Heart right ventricle (tissue), 16 donors: Measurements from ENCODE around the gene IFIT2. TPM values are rescaled to one million over a fixed set of nuclear protein-coding genes. Genes with fewer than 3 reads are reported as not detected.
A peak's percentile ranks its signal among the peaks of the same experiment; 100 is the strongest.

Experiments used
- ATAC-seq, 8 donors: fragments of 200-7000 bp; cut with Tn5 transposase; one replicate each; pipeline ENCODE4 v1.9.1; 2020; ENCODE audit warnings: mild to moderate bottlenecking in 8 of 8, moderate library complexity in 8 of 8, moderate number of reproducible peaks in 1 of 8
- DNase-seq, 2 donors: peaks; one replicate each; pipeline ENCODE4 v3.0.0-alpha.2; 2020
- H3K27ac ChIP-seq, 10 donors: fragments of 200-600 bp; sonication (generic) in 2 of 10; one replicate each; pipeline versions ENCODE4 v1.5.0 to v1.8.0; 2020 to 2022; ENCODE audit warnings: mild to moderate bottlenecking in 3 of 10
- H3K27me3 ChIP-seq, 7 donors: fragments of 200-600 bp; one replicate each; pipeline ENCODE4 v1.8.0; 2021 to 2022; ENCODE audit warnings: mild to moderate bottlenecking in 2 of 7
- H3K36me3 ChIP-seq, 9 donors: fragments of 200-600 bp; sonication (generic) in 1 of 9; one replicate each; pipeline versions ENCODE4 v1.5.0 to v1.8.0; 2020 to 2022; ENCODE audit warnings: mild to moderate bottlenecking in 2 of 9
- H3K4me1 ChIP-seq, 9 donors: fragments of 200-600 bp; sonication (generic) in 1 of 9; one replicate each; pipeline versions ENCODE4 v1.5.0 to v1.8.0; 2020 to 2022; ENCODE audit warnings: mild to moderate bottlenecking in 4 of 9
- H3K4me3 ChIP-seq, 10 donors: fragments of 200-600 bp; sonication (generic) in 2 of 10; one replicate each; pipeline versions ENCODE4 v1.5.0 to v1.8.0; 2020 to 2022; ENCODE audit warnings: mild to moderate bottlenecking in 7 of 10, moderate library complexity in 2 of 10
- H3K9me3 ChIP-seq, 11 donors: fragments of 200-600 bp in 10 of 11; sonication (generic) in 2 of 11; one replicate each; pipeline versions ENCODE4 v1.5.0 to v1.8.0; 2013 to 2022; ENCODE audit warnings: mild to moderate bottlenecking in 2 of 11, control low read depth in 1 of 11, moderate library complexity in 1 of 11
- CTCF ChIP-seq, 9 donors: fragments of 200-600 bp; sonication (generic) in 2 of 9; IDR thresholded peaks; one replicate each; pipeline versions ENCODE4 v1.5.0 to v1.8.0; 2021 to 2022; ENCODE audit warnings: antibody characterized with exemption in 9 of 9, mild to moderate bottlenecking in 5 of 9, moderate library complexity in 1 of 9
- WGBS, 2 donors: extraction: QIAGEN DNeasy Blood & Tissue Kit; methylation state at CpG; one replicate each; pipeline ENCODE4 v1.1.7; 2013; ENCODE audit warnings: inconsistent platforms in 1 of 2; 5-methylcytosine and 5-hydroxymethylcytosine counted together
- intact Hi-C, 10 donors: fragments of 100-400 bp; cut with DNase I; formaldehyde crosslinking; loops; one replicate each; pipeline versions ENCODE4 v1.11.1 to v1.14.2; 2022
- polyA plus RNA-seq, 2 donors: library from polyadenylated mRNA; stranded (reverse); fragments of 200-250 nt; gene quantifications; one replicate each; pipeline ENCODE4 v1.2.3, GENCODE V29; 2013
- total RNA-seq, 10 donors: library from RNA; stranded (reverse); fragmentation: NEBNext Ultra II Directional in 3 of 10; extraction: Animal tissue kit (Norgen Biotek cat#: 25700) in 3 of 10; gene quantifications; one replicate each; pipeline versions ENCODE4 v1.2.1 to v1.2.4, GENCODE V29; 2021 to 2023
- donor health status: Arrhythmogenic right ventricular cardiomyopathy.
- donor health status: ischemic (EF 13 %, LVEDD 7.1; RV severe dilation, severe dysfunction).
- donor health status: healthy with polysubstance abuse.
- donor health status: DM: no; HTN: yes; CAD: no.
- donor health status: DM: no; HTN: no; CAD: no.
- donor health status: ischemic (EF 25% LVEDD 6.9; RV normal size, moderate dysfunction).
- donor health status: ischemic (EF 25% LVEDD 5.7; RV mildly dilated, moderate dysfunction).
- donor health status: healthy.
- donor health status: DM: yes; HTN: yes; CAD: no.
- donor health status: Ischemic cardiomyopathy.
- donor health status: ischemic (EF 35%, LVEDD 5.7; RV mildly dilated, moderate dysfunction).
- donor health status: nonischemic (EF 11% LVEDD 7.7; RV severe dilation, severe dysfunction).
- donor health status: DM: yes; HTN: yes; CAD: no.
- donor health status: PGD.
- donor health status: ischemic (EF 29% LVEDD 5.4; RV normal size, mild dysfunction).
- donor health status: nonischemic (EF 23%, LVEDD 6.1; RV moderate dilation, normal function).

IFIT2 gene
- total and polyA plus RNA-seq, 12 donors = 1.8 to 24.4 (median 6.1) TPM

- Histone ChIP-seq H3K9me3 (peaks cover 0 to 12% (median 0%) of the 10 kb centered on the region in 11 donors), H3K36me3 (peaks cover 0 to 9% (median 0%) of the 10 kb centered on the region in 9 donors), H3K4me1 (peaks cover 0 to 50% (median 29%) of the 10 kb centered on the region in 9 donors), H3K27me3 (no peaks in the 10 kb centered on the region), H3K4me3 (peak overlapping the region; percentile 30 to 61 (median 58)), H3K27ac (peak overlapping the region; percentile 57 to 94 (median 86))
- DNase-seq (peak in 1 of 2 donors; percentile 32), ATAC-seq (peak in 7 of 8 donors; percentile 50 to 77 (median 69))
- intact Hi-C loops = no loop called here
- 13 to 24% methylated on average over 2 of the region's 2 CpGs for WGBS, 2 donors
- no peak for TF ChIP-seq CTCF (IDR thresholded peaks at IDR 0.05)
These were observed 614 bp upstream of the IFIT2 start for GRCh38 chr10:89301232-89301631.

- Histone ChIP-seq H3K4me3 (peak overlapping the region in 9 of 10 donors; percentile 30 to 61 (median 59)), H3K9me3 (peaks cover 0 to 12% (median 0%) of the 10 kb centered on the region in 11 donors), H3K4me1 (peaks cover 0 to 43% (median 28%) of the 10 kb centered on the region in 9 donors), H3K36me3 (peaks cover 0 to 23% (median 6%) of the 10 kb centered on the region in 9 donors), H3K27me3 (no peaks in the 10 kb centered on the region), H3K27ac (peak overlapping the region; percentile 57 to 94 (median 86))
- 23 to 42% methylated on average over 3 of the region's 3 CpGs for WGBS, 2 donors
- intact Hi-C loops = no loop called here
- DNase-seq (no peak), ATAC-seq (peak in 4 of 8 donors; percentile 46 to 57 (median 52))
- no peak for TF ChIP-seq CTCF (IDR thresholded peaks at IDR 0.05)
These were observed 779 bp downstream of the IFIT2 start for GRCh38 chr10:89302625-89303024.

- TF ChIP-seq CTCF (IDR thresholded peaks at IDR 0.05) = no peak
- DNase-seq (no peak), ATAC-seq (no peak)
- intact Hi-C loops = no loop called here
- H3K27ac ChIP-seq = peak overlapping the region in 8 of 10 donors; percentile 83 to 94 (median 87)
- peaks cover 0 to 28% (median 6%) of the 10 kb centered on the region in 9 donors for H3K36me3 ChIP-seq
- peaks cover 0 to 12% (median 0%) of the 10 kb centered on the region in 11 donors for H3K9me3 ChIP-seq
- H3K4me1 ChIP-seq = peaks cover 0 to 44% (median 28%) of the 10 kb centered on the region in 9 donors
- 32 to 55% methylated on average over 2 of the region's 2 CpGs for WGBS, 2 donors
- peak overlapping the region in 9 of 10 donors; percentile 30 to 61 (median 59) for H3K4me3 ChIP-seq
- no peaks in the 10 kb centered on the region for H3K27me3 ChIP-seq
These were observed 1.3 kb downstream of the IFIT2 start for GRCh38 chr10:89303161-89303560.

- 74 to 82% methylated on average over 4 of the region's 4 CpGs for WGBS, 2 donors
- no peak for ATAC-seq
These were observed 2.2 kb downstream of the IFIT2 start for GRCh38 chr10:89304026-89304425.

More at GRCh38 chr10:89304026-89304425, 2.2 kb downstream of the IFIT2 start:
- intact Hi-C loops = no loop called here
- Histone ChIP-seq H3K27ac (peak overlapping the region in 1 of 10 donors; percentile 94), H3K9me3 (peaks cover 0 to 6% (median 0%) of the 10 kb centered on the region in 11 donors), H3K4me3 (peak overlapping the region in 6 of 10 donors; percentile 56 to 61 (median 60)), H3K36me3 (peaks cover 0 to 36% (median 6%) of the 10 kb centered on the region in 9 donors), H3K4me1 (peaks cover 0 to 44% (median 28%) of the 10 kb centered on the region in 9 donors), H3K27me3 (no peaks in the 10 kb centered on the region)
- DNase-seq = no peak
- TF ChIP-seq CTCF (IDR thresholded peaks at IDR 0.05) = no peak
